CD4-positive, alpha-beta T cell treated with Interleukin-6 for 4 hours (primary cell): ENCODE measurements around the gene PHF13.

Experiments
- DNase-seq: peaks from one replicate; pipeline ENCODE4 v3.0.0-alpha.2; 2020; ENCODE audit warnings: mixed read lengths

PHF13 gene

GRCh38 chr1:6667139-6667538 is 53.6 kb downstream of the PHF13 start:
- no peak for DNase-seq

DNA sequence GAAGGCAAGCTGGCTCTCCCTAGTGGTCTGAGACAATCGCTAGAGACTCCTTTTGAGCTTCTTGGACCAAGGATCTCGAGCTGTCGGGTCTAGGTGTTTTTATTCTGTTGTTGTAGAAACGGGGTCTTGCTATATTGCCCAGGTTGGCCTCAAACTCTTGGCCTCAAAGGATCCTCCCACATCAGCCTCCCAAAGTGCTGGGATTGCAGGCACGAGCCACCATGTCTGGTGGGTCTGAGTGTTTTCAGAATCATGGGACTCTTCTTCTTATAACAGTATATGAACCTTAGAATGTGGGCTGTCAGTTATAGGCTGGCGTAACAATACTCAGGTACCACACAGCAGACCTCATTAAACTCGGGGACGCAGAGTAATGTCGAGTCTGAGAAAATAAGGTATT is 55.0 kb downstream of the PHF13 start:
- no peak for DNase-seq

DNA sequence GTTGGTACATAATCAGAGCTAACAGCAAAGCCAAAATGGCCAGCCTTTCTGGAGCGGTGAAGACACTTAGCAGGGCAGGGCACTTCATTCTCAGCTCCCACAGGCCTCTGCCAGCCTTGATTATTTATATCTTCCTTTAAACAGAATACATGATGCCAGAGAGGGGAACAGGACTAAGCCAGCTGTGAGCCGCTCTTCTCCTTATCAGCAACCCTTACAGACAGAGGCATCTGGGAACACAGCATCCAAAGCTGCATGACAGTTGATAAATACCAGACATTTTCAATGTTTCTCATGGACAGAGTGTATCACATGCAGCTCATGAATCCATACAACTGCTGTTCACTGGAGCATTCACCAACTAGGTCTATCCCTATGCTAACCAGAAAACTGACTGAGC is 59.0 kb downstream of the PHF13 start:
- DNase-seq: no peak
